Measurements from ENCODE around the gene CNR2.
A peak's percentile ranks its signal among the peaks of the same experiment; 100 is the strongest.
"Not testable (repeated sequence)": the region's sequence is repeated elsewhere in the genome, so short reads cannot be mapped to it uniquely, and the experiment has no call there.

Gene CNR2

GRCh38 chr1:23836037-23836436 lies 77.1 kb downstream of the CNR2 start:
- no peak for DNase-seq (ENCODE audit: low read depth in 2 of 2)

- not testable (repeated sequence) for DNase-seq (ENCODE audit: low read depth in 2 of 2)
Measured at GRCh38 chr1:23834156-23834555, 79.0 kb downstream of the CNR2 start.

GRCh38 chr1:23827717-23828116 lies 85.4 kb downstream of the CNR2 start:
- no peak for DNase-seq (ENCODE audit: low read depth in 2 of 2)

GRCh38 chr1:23826590-23826989 lies 86.6 kb downstream of the CNR2 start:
- DNase-seq (ENCODE audit: low read depth in 2 of 2): not testable (repeated sequence)

GRCh38 chr1:23825762-23826522 lies 87.2 kb downstream of the CNR2 start:
- DNase-seq (ENCODE audit: low read depth in 2 of 2): no peak

- peak; percentile 81 to 85 for DNase-seq (ENCODE audit: low read depth in 2 of 2)
Measured at GRCh38 chr1:23825076-23825761, 87.9 kb downstream of the CNR2 start, which contains the start of gene HMGCL. Gene HMGCL (minus strand): TSS chr1:23825429. CDS start chr1:23825415, 14 bp downstream.

GRCh38 chr1:23824711-23825075 lies 88.5 kb downstream of the CNR2 start:
- no peak for DNase-seq (ENCODE audit: low read depth in 2 of 2)

GRCh38 chr1:23823767-23824166 lies 89.4 kb downstream of the CNR2 start:
- DNase-seq (ENCODE audit: low read depth in 2 of 2): no peak

Measured in stimulated activated CD4-positive, alpha-beta T cell treated with anti-CD3 and anti-CD28 coated beads, Interleukin-12 subunit alpha, Interleukin-12 subunit beta, amount 100 ng/mL, for 24 hours (primary cell).